Measurements from ENCODE around the gene ERG. TPM values are rescaled to one million over a fixed set of nuclear protein-coding genes. Genes with fewer than 3 reads are reported as not detected.
A peak's percentile ranks its signal among the peaks of the same experiment; 100 is the strongest.

Gene ERG
- total and polyA plus RNA-seq, 12 donors = 9.5 to 30.5 (median 16.0) TPM

GRCh38 chr21:38468989-38469388 is 29.3 kb downstream of the ERG start:
- no peak for TF ChIP-seq CTCF (IDR thresholded peaks at IDR 0.05)
- no peak overlapping the region for H3K4me3 ChIP-seq
- DNase-seq = no peak
- H3K27ac ChIP-seq = peak overlapping the region in 1 of 10 donors; percentile 88
- intact Hi-C loops (cut with DNase I) = no loop called here
- H3K27me3 ChIP-seq = no peaks in the 10 kb centered on the region
- H3K36me3 ChIP-seq = peaks cover 0 to 9% (median 0%) of the 10 kb centered on the region in 9 donors
- ATAC-seq = no peak
- no peaks in the 10 kb centered on the region for H3K9me3 ChIP-seq
- WGBS, 2 donors = 73 to 76% methylated on average over 4 of the region's 4 CpGs
- H3K4me1 ChIP-seq = peaks cover 0 to 55% (median 33%) of the 10 kb centered on the region in 9 donors

GRCh38 chr21:38467911-38468310 is 30.4 kb downstream of the ERG start:
- Histone ChIP-seq H3K36me3 (peaks cover 0 to 9% (median 0%) of the 10 kb centered on the region in 9 donors), H3K4me1 (peaks cover 0 to 47% (median 24%) of the 10 kb centered on the region in 9 donors), H3K27me3 (no peaks in the 10 kb centered on the region), H3K9me3 (no peaks in the 10 kb centered on the region), H3K4me3 (no peak overlapping the region), H3K27ac (no peak overlapping the region)
- no peak for DNase-seq
- TF ChIP-seq CTCF (IDR thresholded peaks at IDR 0.05) = no peak
- intact Hi-C loops (cut with DNase I) = no loop called here
- WGBS, 2 donors = 70 to 77% methylated on average over 4 of the region's 4 CpGs
- no peak for ATAC-seq

GRCh38 chr21:38467374-38467773 is 30.9 kb downstream of the ERG start:
- ATAC-seq = no peak
- no peak for DNase-seq
- 71 to 73% methylated on average over 4 of the region's 4 CpGs for WGBS, 2 donors
- Histone ChIP-seq H3K9me3 (no peaks in the 10 kb centered on the region), H3K4me3 (no peak overlapping the region), H3K4me1 (peaks cover 0 to 46% (median 23%) of the 10 kb centered on the region in 9 donors), H3K27ac (no peak overlapping the region), H3K36me3 (peaks cover 0 to 9% (median 0%) of the 10 kb centered on the region in 9 donors), H3K27me3 (no peaks in the 10 kb centered on the region)
- no peak for TF ChIP-seq CTCF (IDR thresholded peaks at IDR 0.05)
- intact Hi-C loops (cut with DNase I) = no loop called here

GRCh38 chr21:38460171-38460742 is 38.0 kb downstream of the ERG start:
- 63 to 64% methylated on average over 6 of the region's 6 CpGs for WGBS, 2 donors
- intact Hi-C loops (cut with DNase I) = loop anchor here in 2 of 10 donors (5.0 kb wide), 2 partner anchors 37 to 337 kb away; partner anchors contain the start of gene ERG (in 1 of the 2)
- DNase-seq (peak in 1 of 2 donors; percentile 56), ATAC-seq (peak; percentile 45 to 84 (median 72))
- no peak for TF ChIP-seq CTCF (IDR thresholded peaks at IDR 0.05)
- H3K4me3 ChIP-seq = no peak overlapping the region
- peaks cover 0 to 63% (median 23%) of the 10 kb centered on the region in 9 donors for H3K4me1 ChIP-seq
- H3K27ac ChIP-seq = peak overlapping the region; percentile 35 to 85 (median 68)
- H3K9me3 ChIP-seq = no peaks in the 10 kb centered on the region
- no peaks in the 10 kb centered on the region for H3K36me3 ChIP-seq
- H3K27me3 ChIP-seq = no peaks in the 10 kb centered on the region

Measured in heart right ventricle (tissue), 16 donors.